Right lobe of liver (tissue), 6 donors: ENCODE data around the gene FFAR3. TPM values are rescaled to one million over a fixed set of nuclear protein-coding genes. Genes with fewer than 3 reads are reported as not detected.

Experiments
- ATAC-seq, 4 donors: fragments of 200-7000 bp; cut with Tn5 transposase; one replicate each; pipeline ENCODE4 v1.9.1; 2020; ENCODE audit warnings: mild to moderate bottlenecking in 4 of 4, moderate library complexity in 4 of 4
- DNase-seq, 3 donors: peaks; one replicate each; pipeline ENCODE4 v3.0.0-alpha.2; 2020
- H3K27ac ChIP-seq, 3 donors: fragments of 200-600 bp; one replicate each; pipeline ENCODE4 v1.8.0; 2022
- H3K27me3 ChIP-seq, 2 donors: fragments of 200-600 bp; one replicate each; pipeline ENCODE4 v1.8.0; 2022
- H3K36me3 ChIP-seq, 4 donors: fragments of 200-600 bp; sonication (generic) in 1 of 4; one replicate each; pipeline versions ENCODE4 v1.5.1 to v1.8.0; 2017 to 2022; ENCODE audit warnings: control low read depth in 1 of 4
- H3K4me1 ChIP-seq, 4 donors: fragments of 200-600 bp; sonication (generic) in 1 of 4; one replicate each; pipeline versions ENCODE4 v1.5.1 to v1.8.0; 2017 to 2022; ENCODE audit warnings: control low read depth in 1 of 4
- H3K4me3 ChIP-seq, 3 donors: fragments of 200-600 bp; one replicate each; pipeline ENCODE4 v1.8.0; 2022
- H3K9me3 ChIP-seq, 4 donors: fragments of 200-600 bp; sonication (generic) in 1 of 4; one replicate each; pipeline versions ENCODE4 v1.5.1 to v1.8.0; 2017 to 2022; ENCODE audit warnings: control low read depth in 1 of 4
- POLR2A ChIP-seq: fragments of 450-650 bp; IDR thresholded peaks from one replicate; pipeline ENCODE4 v1.6.1; 2017; ENCODE audit warnings: antibody characterized with exemption, mild to moderate bottlenecking
- WGBS: methylation state at CpG from one replicate; pipeline ENCODE4 v1.1.6; 2018; ENCODE audit warnings: low coverage, low lambda C conversion rate; ENCODE audit not compliant: insufficient coverage; ENCODE audit errors: missing lambda C conversion rate; 5-methylcytosine and 5-hydroxymethylcytosine counted together
- intact Hi-C, 2 donors: fragments of 100-400 bp; cut with DNase I; formaldehyde crosslinking; loops; one replicate each; pipeline versions ENCODE4 v1.11.2 to v1.14.1; 2022
- total RNA-seq, 6 experiments: library from RNA; depleted of rRNA in 2 of 6; stranded (reverse); fragments of >200 nt in 2 of 6; fragmentation: NEBNext Ultra II Directional in 3 of 6; extraction: Animal tissue kit (Norgen Biotek cat#: 25700) in 3 of 6; gene quantifications; one replicate each; pipeline versions ENCODE4 v1.1.0 to v1.2.4, GENCODE V29; 2016 to 2023
- TF ChIP-seq, protein P1 (sequence below), 4 donors: fragments of 200-600 bp in 3 of 4; fragments of 450-650 bp in 1 of 4; IDR thresholded peaks; one replicate each; pipeline versions ENCODE4 v1.5.1 to v1.8.0; 2016 to 2022; ENCODE audit warnings: antibody characterized with exemption in 4 of 4, mild to moderate bottlenecking in 2 of 4
- donor health status: DM: no; HTN: yes; CAD: no.
- donor health status: DM: no; HTN: no; CAD: no.
- donor health status: DM: no; HTN: no; CAD: no.
- donor health status: DM: no; HTN: yes; CAD: no.
- donor health status: DM: no; HTN: yes; CAD: no.

FFAR3 gene
- total RNA-seq, 6 experiments from 2014 or later = 0.27 TPM; not detected in 5

DNA sequence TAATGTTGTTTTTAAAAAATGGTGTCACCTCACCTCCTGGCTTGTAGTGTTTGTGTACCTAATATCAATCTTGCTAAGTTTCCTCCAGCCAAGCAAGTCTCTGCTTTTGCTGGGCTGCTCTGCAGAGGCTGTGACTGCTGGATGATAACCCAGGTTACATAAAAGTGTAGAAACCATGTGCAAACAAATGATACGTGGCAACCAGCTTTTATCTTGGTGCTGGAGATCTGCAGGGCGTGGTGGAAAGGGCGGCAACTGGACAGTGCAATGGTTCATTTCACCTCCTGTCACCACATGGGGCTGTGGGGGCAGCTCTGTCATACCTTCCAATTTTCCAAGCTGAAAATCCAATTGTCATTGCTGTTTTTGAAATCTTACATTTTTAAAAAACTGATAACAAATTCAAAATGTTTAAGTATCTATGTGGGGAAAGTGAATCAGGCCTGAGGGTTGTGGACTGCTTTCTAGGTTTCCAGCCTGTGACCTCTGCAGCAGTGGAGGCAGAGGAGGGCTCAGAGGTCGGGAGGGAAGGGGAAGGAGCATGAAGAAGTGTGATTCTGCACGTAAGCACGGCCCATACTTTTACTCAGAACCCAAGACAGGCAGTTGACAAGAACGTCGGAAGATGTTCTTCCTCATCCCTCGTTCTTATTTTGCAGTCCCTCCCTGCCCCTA lies 22.3 kb downstream of the FFAR3 start:
- DNase-seq (peak; percentile 27 to 76 (median 62)), ATAC-seq (peak; percentile 67 to 91 (median 76))
- WGBS = 42% methylated on average over 6 of the region's 9 CpGs
- Histone ChIP-seq H3K4me3 (no peak overlapping the region), H3K27ac (no peak overlapping the region), H3K4me1 (no peaks in the 10 kb centered on the region), H3K36me3 (no peaks in the 10 kb centered on the region), H3K27me3 (no peaks in the 10 kb centered on the region), H3K9me3 (no peaks in the 10 kb centered on the region)
- no peak for TF ChIP-seq POLR2A
- TF ChIP-seq, protein P1, sequence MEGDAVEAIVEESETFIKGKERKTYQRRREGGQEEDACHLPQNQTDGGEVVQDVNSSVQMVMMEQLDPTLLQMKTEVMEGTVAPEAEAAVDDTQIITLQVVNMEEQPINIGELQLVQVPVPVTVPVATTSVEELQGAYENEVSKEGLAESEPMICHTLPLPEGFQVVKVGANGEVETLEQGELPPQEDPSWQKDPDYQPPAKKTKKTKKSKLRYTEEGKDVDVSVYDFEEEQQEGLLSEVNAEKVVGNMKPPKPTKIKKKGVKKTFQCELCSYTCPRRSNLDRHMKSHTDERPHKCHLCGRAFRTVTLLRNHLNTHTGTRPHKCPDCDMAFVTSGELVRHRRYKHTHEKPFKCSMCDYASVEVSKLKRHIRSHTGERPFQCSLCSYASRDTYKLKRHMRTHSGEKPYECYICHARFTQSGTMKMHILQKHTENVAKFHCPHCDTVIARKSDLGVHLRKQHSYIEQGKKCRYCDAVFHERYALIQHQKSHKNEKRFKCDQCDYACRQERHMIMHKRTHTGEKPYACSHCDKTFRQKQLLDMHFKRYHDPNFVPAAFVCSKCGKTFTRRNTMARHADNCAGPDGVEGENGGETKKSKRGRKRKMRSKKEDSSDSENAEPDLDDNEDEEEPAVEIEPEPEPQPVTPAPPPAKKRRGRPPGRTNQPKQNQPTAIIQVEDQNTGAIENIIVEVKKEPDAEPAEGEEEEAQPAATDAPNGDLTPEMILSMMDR (IDR thresholded peaks at IDR 0.05) = no peak
- intact Hi-C loops = no loop called here

DNA sequence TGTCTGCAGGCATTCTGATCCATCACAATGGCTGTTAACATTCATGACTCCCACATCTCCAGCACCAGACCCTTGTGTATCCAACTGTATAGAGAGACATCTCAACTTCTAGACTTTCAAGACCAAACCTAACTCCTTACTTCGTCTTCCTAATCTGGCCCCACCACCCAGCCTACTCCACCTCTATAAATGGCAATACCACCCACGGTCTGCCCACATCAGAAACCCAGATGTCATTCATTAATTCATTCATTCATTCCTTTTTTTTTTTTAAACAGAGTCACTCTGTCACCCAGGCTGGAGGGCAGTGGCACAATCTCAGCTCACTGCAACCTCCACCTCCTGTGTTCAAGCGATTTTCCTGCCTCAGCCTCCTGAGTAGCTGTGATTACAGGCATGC lies 23.1 kb downstream of the FFAR3 start:
- intact Hi-C loops = no loop called here

DNA sequence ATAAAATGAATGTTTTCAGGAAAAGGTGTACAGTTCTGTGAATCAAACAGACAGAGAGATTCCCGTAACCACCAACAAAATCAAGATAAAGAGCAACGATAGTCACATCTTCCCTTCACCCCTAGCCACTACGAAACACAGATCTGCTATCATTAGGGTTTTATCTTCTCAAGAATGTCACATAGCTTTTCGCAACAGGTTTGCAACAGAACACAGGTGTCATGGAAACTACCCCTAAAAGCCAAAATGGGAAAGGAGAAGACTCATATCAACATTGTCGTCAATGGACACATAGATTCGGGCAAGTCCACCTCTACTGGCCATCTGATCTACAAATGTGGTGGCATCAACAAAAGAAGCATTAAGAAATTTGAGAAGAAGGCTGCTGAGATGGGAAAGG lies 23.7 kb downstream of the FFAR3 start:
- DNase-seq (no peak), ATAC-seq (no peak)
- no peaks in the 10 kb centered on the region for H3K36me3 ChIP-seq
- H3K27ac ChIP-seq = no peak overlapping the region
- no peaks in the 10 kb centered on the region for H3K4me1 ChIP-seq
- no peak overlapping the region for H3K4me3 ChIP-seq
- 77% methylated on average over 6 of the region's 6 CpGs for WGBS
- TF ChIP-seq, protein P1 (IDR thresholded peaks at IDR 0.05) = no peak
- TF ChIP-seq POLR2A = no peak
- H3K27me3 ChIP-seq = no peaks in the 10 kb centered on the region
- H3K9me3 ChIP-seq = no peaks in the 10 kb centered on the region
- intact Hi-C loops = no loop called here

More for the DNA sequence above, 23.1 kb downstream of the FFAR3 start:
- DNase-seq (no peak), ATAC-seq (no peak)
- Histone ChIP-seq H3K27me3 (no peaks in the 10 kb centered on the region), H3K27ac (no peak overlapping the region), H3K4me1 (no peaks in the 10 kb centered on the region), H3K36me3 (no peaks in the 10 kb centered on the region), H3K9me3 (no peaks in the 10 kb centered on the region), H3K4me3 (no peak overlapping the region)
- TF ChIP-seq POLR2A = no peak
- TF ChIP-seq, protein P1 (IDR thresholded peaks at IDR 0.05) = no peak
- 44% methylated on average over 3 of the region's 3 CpGs for WGBS

DNA sequence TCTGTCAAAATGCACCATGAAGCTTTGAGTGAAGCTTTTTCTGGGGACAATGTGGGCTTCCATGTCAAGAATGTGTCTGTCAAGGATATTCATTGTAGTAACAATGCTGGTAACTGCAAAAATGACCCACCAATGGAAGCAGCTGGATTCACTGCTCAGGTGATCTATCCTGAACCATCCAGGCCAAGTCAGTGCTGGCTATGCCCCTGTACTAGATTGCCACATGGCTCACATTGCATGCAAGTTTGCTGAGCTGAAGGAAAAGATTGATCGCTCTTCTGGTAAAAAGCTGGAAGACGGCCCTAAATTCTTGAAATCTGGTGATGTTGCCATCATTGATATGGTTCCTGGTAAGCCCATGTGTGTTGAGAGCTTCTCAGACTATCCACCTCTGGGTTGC lies 25.3 kb downstream of the FFAR3 start:
- H3K4me3 ChIP-seq = no peak overlapping the region
- no peaks in the 10 kb centered on the region for H3K4me1 ChIP-seq
- no peak for ATAC-seq
- H3K27ac ChIP-seq = no peak overlapping the region
- TF ChIP-seq POLR2A = no peak
- TF ChIP-seq, protein P1 (IDR thresholded peaks at IDR 0.05) = no peak
- no peaks in the 10 kb centered on the region for H3K9me3 ChIP-seq
- peak in 1 of 3 donors; percentile 62 for DNase-seq
- intact Hi-C loops = no loop called here
- no peaks in the 10 kb centered on the region for H3K36me3 ChIP-seq
- WGBS = 54% methylated on average over 2 of the region's 2 CpGs
- H3K27me3 ChIP-seq = no peaks in the 10 kb centered on the region
